Sigmoid colon (tissue), 4 donors: ENCODE results near the gene FUT7.

Experiments used
- EP300 ChIP-seq, 4 donors: sonication (generic); formaldehyde crosslinking; IDR thresholded peaks; one replicate each; pipeline ENCODE4 v1.6.1; 2017; ENCODE audit warnings: antibody characterized with exemption in 4 of 4
- POLR2A ChIP-seq, 2 donors: fragments of 450-650 bp; IDR thresholded peaks; one replicate each; pipeline ENCODE4 v1.6.1; 2016; ENCODE audit warnings: antibody characterized with exemption in 2 of 2, mild to moderate bottlenecking in 2 of 2, moderate library complexity in 2 of 2
- POLR2AphosphoS5 ChIP-seq, 4 donors: sonication (generic); formaldehyde crosslinking; IDR thresholded peaks; one replicate each; pipeline ENCODE4 v1.6.1; 2017; ENCODE audit warnings: antibody characterized with exemption in 4 of 4
- TF ChIP-seq, protein P1 (sequence below), 4 experiments: fragments of 450-650 bp in 3 of 4; fragments of 200-600 bp in 1 of 4; IDR thresholded peaks; one replicate each; pipeline ENCODE4 v1.5.1; 2016 to 2019; ENCODE audit warnings: antibody characterized with exemption in 4 of 4, mild to moderate bottlenecking in 3 of 4, moderate library complexity in 2 of 4

DNA sequence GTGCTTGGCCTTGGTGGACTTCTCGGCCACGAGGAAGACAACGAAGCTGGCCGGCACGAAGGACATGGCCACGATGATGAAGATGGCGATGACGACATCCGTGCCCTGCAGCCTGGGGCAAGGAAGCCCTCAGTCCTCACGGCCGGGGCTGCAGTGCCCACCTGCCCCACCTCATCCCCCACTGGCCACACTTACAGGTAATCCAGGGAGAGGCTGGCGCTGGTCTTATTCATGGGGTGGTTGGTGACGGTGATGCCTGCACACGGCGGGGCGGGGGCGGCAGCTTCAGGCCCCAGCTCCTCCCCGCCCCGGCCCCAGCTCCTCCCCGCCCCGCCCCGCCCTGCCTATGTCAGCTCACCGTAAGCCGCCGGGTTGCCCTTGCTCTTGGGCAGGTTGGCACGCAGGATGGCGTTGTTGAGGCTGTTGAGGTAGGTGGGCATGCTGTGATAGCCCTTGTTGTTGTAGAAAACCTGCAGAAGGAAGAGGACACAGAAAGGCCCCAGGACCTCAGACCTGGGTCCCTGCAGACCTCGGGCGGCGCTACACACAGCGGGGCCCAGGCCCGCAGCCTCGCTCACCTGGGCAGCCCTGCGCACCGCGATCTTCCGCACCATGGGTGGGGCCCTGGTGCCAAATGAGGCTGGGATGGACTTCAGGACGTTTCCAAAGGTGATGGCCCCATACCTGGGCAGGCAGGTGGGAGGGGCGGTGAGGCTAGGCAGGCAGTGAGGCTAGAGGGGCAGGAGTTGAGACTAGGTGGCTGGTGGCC lies 19.8 kb downstream of the FUT7 start:
- TF ChIP-seq, protein P1, sequence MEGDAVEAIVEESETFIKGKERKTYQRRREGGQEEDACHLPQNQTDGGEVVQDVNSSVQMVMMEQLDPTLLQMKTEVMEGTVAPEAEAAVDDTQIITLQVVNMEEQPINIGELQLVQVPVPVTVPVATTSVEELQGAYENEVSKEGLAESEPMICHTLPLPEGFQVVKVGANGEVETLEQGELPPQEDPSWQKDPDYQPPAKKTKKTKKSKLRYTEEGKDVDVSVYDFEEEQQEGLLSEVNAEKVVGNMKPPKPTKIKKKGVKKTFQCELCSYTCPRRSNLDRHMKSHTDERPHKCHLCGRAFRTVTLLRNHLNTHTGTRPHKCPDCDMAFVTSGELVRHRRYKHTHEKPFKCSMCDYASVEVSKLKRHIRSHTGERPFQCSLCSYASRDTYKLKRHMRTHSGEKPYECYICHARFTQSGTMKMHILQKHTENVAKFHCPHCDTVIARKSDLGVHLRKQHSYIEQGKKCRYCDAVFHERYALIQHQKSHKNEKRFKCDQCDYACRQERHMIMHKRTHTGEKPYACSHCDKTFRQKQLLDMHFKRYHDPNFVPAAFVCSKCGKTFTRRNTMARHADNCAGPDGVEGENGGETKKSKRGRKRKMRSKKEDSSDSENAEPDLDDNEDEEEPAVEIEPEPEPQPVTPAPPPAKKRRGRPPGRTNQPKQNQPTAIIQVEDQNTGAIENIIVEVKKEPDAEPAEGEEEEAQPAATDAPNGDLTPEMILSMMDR (IDR thresholded peaks at IDR 0.05), result no peak
- TF ChIP-seq POLR2A (IDR thresholded peaks at IDR 0.05) (no peak), EP300 (IDR thresholded peaks at IDR 0.05) (no peak), POLR2AphosphoS5 (IDR thresholded peaks at IDR 0.05) (no peak)
